Measurements from ENCODE around the gene ADARB2.

- TF ChIP-seq CTCF (IDR thresholded peaks at IDR 0.05; ENCODE audit: low read depth, low read length, poor library complexity, severe bottlenecking) (no peak), EZH2phosphoT487 (IDR thresholded peaks at IDR 0.05; ENCODE audit: borderline replicate concordance, low read length) (no peak)
Measured at GRCh38 chr10:1320739-1321320, 416.5 kb downstream of the ADARB2 start.

Data from DOHH2 (cell line).